NCI-H748 (cell line): Measurements from ENCODE around the gene IARS2.
A peak's percentile ranks its signal among the peaks of the same experiment; 100 is the strongest.
"Not testable (repeated sequence)": the region's sequence is repeated elsewhere in the genome, so short reads cannot be mapped to it uniquely, and the experiment has no call there.

Experiments
- DNase-seq: peaks from one replicate; lab custom pipeline; 2025; ENCODE audit not compliant: unreplicated experiment; lab: John Stamatoyannopoulos, UW

The IARS2 gene

DNA sequence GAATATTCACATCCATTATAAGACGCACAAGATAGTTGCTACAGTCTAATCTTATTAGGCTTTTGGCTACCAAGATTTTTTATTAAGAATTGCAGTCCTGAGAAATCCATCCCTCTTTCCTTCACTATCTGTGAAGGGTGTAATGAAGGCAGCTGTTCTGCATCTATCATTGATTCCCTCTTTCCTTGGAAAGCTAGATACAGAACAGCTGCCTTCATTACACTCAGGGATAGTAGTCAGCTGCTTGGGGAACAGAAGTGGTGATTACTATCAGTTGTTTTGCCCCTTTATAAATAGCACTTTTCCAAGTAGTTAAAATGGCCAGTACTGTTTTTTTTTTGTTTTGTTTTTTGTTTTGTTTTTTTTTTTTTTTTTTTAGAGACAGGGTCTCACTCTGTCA lies 70.2 kb downstream of the IARS2 start:
- DNase-seq: no peak

DNA sequence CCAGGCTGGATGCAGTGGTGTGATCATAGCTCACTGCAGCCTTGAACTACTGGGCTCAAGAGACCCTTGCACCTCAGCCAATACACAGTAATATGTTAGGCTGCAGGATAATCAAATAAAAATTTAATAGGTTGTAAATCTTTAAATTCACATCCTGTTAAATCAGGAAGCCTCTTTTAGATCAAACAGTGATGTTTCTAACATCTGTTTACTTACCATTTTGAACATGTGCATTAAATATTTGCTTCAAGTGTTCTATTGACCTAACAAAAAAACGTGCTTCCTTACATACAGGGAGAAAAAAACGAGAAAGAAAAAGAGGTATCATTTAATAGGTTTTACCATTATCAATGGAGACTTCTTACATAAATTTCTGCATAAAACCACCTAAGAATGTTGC lies 70.6 kb downstream of the IARS2 start:
- DNase-seq: no peak

DNA sequence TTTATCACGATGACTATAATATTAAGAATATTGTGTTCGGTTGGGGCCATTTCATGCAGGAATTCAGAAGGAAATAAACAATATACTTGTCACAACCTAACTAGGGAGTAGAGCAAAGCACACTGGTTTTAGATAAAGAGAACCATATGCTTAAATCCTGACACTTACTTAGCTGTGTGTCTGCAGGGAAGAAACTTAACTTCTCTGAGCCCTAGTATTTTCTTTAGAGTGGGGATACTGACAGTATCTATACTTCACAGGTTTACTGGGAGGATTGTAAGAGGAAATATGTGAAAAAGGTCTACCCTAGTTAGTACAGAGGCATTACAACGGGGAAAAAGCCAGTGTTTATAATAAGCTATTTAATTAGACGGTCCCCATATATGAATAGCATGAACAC lies 72.9 kb downstream of the IARS2 start:
- DNase-seq: no peak

DNA sequence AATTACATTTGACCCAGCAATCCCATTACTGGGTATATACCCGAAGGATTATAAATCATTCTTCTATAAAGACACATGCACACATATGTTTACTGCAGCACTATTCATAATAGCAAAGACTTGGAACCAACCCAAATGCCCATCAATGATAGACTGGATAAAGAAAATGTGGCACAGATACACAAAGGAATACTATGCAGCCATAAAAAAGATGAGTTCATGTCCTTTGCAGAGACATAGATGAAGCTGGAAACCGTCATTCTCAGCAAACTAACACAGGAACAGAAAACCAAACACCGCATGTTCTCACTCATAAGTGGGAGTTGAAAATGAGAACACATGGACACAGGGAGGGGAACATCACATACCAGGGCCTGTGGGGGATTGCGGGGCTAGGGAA lies 76.0 kb downstream of the IARS2 start:
- not testable (repeated sequence) for DNase-seq

DNA sequence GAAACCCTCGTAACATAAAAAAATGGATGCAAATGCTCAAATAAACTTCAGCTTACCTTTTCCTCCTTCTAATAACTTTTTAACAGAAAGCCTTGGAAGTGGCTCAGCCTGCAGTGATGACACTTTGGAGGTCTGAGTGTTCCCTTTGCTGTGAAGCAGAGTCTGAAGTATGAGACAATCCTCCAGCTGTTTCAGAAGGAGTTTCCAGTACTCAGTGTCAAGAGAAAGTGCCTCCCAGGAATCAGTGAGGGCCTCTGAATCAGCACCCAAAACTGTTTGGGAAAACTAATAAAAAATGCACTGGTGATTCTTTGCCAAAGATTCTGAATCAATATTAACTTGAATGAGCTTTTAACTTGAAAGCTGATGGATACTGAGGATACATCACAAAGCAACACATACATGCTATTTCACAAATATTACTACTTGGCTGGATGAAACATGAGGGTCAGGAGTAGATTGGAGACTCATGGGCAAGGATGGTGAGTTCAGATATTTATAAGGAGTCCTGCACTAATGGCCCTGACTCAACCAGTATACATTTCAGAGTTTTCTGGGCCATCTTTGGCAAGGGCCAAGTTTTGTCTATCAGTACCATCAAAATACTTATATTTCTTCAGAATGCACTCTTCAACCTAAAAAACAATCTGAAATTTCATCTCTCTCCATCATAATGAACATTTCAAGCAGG lies 77.0 kb downstream of the IARS2 start:
- no peak for DNase-seq

DNA sequence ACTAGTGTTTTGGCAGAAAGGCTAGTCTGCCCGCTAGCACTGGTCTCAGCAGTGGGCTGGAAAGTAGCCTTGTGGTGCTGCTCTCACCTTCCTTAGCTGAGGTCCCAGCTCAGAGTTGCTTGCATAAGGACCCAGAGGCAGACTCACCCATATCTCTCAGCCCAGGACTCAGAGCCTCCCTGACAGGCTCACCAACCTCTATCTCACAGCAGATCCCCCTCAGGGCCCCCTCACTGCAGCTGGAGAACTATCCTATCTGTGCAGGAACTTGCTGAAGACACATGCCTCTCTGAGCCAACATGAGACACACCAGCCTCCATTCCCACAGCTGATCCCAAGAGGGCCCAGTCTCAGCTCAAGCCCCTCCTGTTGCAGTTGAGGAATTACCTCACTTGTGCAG lies 82.6 kb downstream of the IARS2 start:
- no peak for DNase-seq

DNA sequence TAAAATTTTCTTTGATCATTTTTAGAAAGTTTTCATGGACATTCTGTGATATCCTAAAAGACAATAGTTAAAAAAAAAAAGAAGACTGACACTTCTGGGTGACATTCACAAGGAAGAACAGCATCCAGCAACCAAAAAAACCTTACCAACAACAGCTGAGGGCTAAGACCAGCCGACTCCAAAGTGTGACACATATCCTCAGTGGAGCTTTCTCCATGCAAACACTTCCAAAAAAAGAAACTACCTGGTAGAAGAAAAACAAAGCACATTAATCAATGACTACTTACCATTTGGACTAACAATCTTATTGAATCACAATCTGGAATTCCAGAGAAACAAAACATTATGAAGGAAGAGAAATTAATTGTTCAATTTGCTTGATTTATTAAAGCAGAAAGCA lies 88.2 kb downstream of the IARS2 start:
- no peak for DNase-seq

DNA sequence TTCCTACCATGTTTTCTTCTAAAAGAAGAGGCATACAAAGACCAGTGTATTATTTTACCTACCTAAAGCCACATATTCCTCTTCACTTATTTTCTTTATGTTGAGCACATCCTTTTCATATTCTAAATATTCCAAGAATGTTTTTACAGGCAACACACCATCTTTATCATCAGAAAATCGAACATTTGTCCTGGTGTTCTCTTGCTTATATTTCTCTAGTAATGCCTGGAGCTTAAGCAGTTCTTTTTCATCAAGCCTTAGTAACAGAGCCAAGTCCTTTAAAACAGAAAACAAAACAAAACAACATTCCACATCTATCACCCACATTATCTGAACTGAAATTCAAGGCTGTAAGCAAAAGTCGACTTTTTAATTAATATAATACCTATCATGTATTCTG lies 88.7 kb downstream of the IARS2 start:
- DNase-seq: no peak

DNA sequence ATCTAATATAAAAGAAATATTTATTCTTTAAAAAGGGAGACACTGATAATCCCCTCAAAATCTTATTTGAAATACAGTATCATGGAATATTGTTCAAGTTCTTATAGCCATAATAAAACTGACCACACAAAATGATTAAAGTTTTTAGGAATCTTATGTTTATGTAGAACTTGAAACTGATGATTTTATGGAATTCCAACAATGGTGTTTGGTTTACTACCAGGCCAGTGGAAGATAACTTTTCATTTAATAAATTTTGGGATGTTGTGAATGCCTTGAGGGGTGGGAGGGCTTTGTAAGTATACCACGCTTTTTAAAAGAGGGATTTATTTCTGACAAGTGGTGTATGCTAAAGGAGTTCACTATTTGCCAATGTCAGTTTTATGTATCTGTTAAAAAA lies 90.6 kb downstream of the IARS2 start:
- no peak for DNase-seq

DNA sequence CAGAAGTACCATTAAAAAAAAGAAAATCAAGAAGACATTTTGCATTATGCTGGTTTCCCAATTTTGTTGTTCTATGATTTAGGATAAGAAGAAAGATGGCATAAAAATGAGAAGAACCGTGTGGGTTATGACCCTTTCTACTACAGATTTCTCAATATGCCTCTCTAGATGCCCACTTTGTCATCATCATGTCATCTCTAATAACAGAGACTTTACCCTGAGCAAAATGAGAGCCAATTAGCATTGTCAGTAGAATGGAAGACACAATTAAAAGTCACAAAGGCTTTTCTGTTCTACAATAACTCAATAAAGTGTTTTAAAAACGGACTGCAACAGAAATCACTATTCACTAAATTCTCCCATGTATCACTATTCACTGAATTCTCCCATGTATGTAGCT lies 92.8 kb downstream of the IARS2 start:
- no peak for DNase-seq

DNA sequence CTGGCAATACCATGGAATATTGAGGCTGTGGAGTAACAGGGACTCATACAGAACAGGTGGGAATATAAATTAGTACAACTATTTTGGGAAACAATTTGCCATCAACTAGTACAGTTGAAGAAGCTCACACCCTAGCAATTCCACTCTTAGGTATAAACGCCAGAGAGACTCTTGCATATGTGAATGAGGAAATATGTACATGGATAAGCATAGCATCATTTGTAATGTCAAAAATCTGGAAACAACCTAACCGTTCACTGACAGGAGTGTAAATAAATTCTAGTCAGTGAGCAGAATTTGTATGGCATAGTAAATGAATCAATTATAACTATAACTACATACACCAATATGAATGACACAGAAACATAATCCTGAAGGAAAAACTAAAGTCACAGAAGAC lies 94.6 kb downstream of the IARS2 start:
- DNase-seq: no peak

DNA sequence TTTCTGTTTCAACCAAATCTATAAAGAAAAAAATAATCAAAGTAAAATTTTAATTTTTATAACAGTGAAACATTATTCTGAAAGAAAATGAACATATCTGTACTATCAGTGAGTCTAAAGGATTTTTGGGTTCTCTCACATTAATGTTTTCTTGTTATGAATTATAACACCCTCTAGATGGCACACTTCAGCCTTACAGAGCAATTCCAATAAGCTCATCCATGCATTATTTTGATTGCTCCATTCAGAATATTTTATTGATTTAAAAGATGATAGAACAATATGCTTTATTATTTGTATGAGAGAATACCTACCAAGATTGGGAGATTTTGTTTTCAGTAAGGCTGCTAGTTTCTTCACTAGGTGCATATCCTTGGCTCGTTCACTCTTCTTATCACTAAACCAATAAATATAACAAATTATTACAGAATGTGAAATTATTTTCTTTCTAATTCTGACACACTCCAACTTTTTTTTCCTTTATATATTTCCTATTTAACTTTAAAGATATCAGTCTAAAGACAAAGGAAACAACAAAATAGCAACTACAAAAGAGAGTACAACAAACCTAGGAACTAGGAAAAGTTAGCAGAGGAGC lies 95.9 kb downstream of the IARS2 start:
- peak; percentile 30 for DNase-seq

DNA sequence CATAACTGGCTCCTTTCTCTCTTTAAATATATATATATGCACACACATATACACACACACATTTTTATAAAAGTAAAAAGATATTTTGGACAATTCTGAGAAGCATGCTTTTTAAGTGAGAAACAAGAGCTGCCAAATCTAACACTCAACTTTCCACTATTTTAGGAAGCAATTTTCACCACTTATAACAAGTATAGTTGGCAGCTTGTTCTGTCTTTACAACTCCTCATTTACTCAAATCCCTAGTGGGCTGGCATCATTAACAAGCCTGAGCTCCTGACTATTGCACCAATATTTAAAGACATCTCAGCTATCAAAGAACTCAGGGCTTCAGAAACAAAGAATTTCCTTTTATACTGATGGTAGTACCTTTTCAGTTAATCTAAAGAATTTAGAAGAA lies 101.8 kb downstream of the IARS2 start:
- no peak for DNase-seq
